HG03457 (cell line): ENCODE measurements around the gene REXO1.

ENCODE experiments used
- ATAC-seq: cut with Tn5 transposase; IDR thresholded peaks from one replicate; pipeline ENCODE4 v1.9.1; 2021; ENCODE audit warnings: moderate number of reproducible peaks; ENCODE audit not compliant: unreplicated experiment

The REXO1 gene

GRCh38 chr19:1829958-1830357, 18.3 kb downstream of the REXO1 start:
- no peak for ATAC-seq

GRCh38 chr19:1828279-1829238, 19.7 kb downstream of the REXO1 start:
- no peak for ATAC-seq

- ATAC-seq, result no peak
These were observed 20.6 kb downstream of the REXO1 start for GRCh38 chr19:1827566-1828278.

GRCh38 chr19:1826557-1827521, 21.4 kb downstream of the REXO1 start:
- ATAC-seq, result no peak

GRCh38 chr19:1825909-1826556, 22.2 kb downstream of the REXO1 start:
- no peak for ATAC-seq

GRCh38 chr19:1824252-1824622, 24.0 kb downstream of the REXO1 start:
- ATAC-seq, result no peak

- ATAC-seq, result no peak
These were observed 24.6 kb downstream of the REXO1 start for GRCh38 chr19:1823539-1824251.

- ATAC-seq, result no peak
These were observed 25.3 kb downstream of the REXO1 start for GRCh38 chr19:1823020-1823419.

- no peak for ATAC-seq
These were observed 26.1 kb downstream of the REXO1 start for GRCh38 chr19:1822210-1822609.

GRCh38 chr19:1819341-1820255, 28.7 kb downstream of the REXO1 start:
- ATAC-seq, result no peak

GRCh38 chr19:1818549-1819195, 29.6 kb downstream of the REXO1 start:
- ATAC-seq, result no peak

- ATAC-seq, result no peak
These were observed 30.6 kb downstream of the REXO1 start for GRCh38 chr19:1817553-1818179.

GRCh38 chr19:1816530-1817298, 31.6 kb downstream of the REXO1 start:
- ATAC-seq, result no peak

GRCh38 chr19:1815605-1816529, 32.4 kb downstream of the REXO1 start:
- no peak for ATAC-seq

GRCh38 chr19:1814833-1815604, 33.3 kb downstream of the REXO1 start:
- ATAC-seq, result no peak
